Stimulated activated naive CD8-positive, alpha-beta T cell treated with anti-CD3 and anti-CD28 coated beads, Interleukin-15, Interleukin-2, amounts not matched to agents 100 U/mL and 50 U/mL, for 24 hours (primary cell): ENCODE data around the gene MAS1L.
"Not testable (repeated sequence)": the region's sequence is repeated elsewhere in the genome, so short reads cannot be mapped to it uniquely, and the experiment has no call there.

Experiments used
- ATAC-seq: fragments of 150-1000 bp; cut with Tn5 transposase; one replicate; pipeline ENCODE4 v1.10.0; 2021
- DNase-seq: peaks from one replicate; pipeline ENCODE4 v3.0.0; 2021

MAS1L gene

GRCh38 chr6:29479560-29479959 is 8.2 kb downstream of the MAS1L start:
- ATAC-seq: no peak
- no peak for DNase-seq

- no peak for ATAC-seq
- DNase-seq: no peak
Measured at GRCh38 chr6:29478740-29479139, 9.0 kb downstream of the MAS1L start.

GRCh38 chr6:29477923-29478450 is 9.8 kb downstream of the MAS1L start:
- DNase-seq: no peak
- ATAC-seq: no peak

- no peak for DNase-seq
Measured at GRCh38 chr6:29474996-29475395, 12.8 kb downstream of the MAS1L start.

GRCh38 chr6:29466241-29466640 is 21.5 kb downstream of the MAS1L start:
- no peak for DNase-seq
- ATAC-seq: no peak

More at GRCh38 chr6:29474996-29475395, 12.8 kb downstream of the MAS1L start:
- ATAC-seq: no peak

GRCh38 chr6:29465801-29466200 is 22.0 kb downstream of the MAS1L start:
- ATAC-seq (no peak), DNase-seq (no peak)

- DNase-seq (no peak), ATAC-seq (no peak)
Measured at GRCh38 chr6:29465279-29465678, 22.5 kb downstream of the MAS1L start.

- DNase-seq (no peak), ATAC-seq (no peak)
Measured at GRCh38 chr6:29462022-29462421, 25.7 kb downstream of the MAS1L start.

GRCh38 chr6:29461021-29461814 is 26.5 kb downstream of the MAS1L start:
- no peak for ATAC-seq
- DNase-seq: no peak

- DNase-seq (no peak), ATAC-seq (no peak)
Measured at GRCh38 chr6:29456971-29457370, 30.8 kb downstream of the MAS1L start, which contains the start of the genes OR11A1 and OR2H1. OR11A1 (minus strand) TSS chr6:29457071; CDS start chr6:29427641, 29,430 bp downstream. OR2H1 (plus strand) TSS chr6:29457155; CDS start chr6:29461770, 4,615 bp downstream.

- DNase-seq: no peak
- ATAC-seq: no peak
Measured at GRCh38 chr6:29451471-29452193, 36.1 kb downstream of the MAS1L start.

GRCh38 chr6:29447670-29448069 is 40.1 kb downstream of the MAS1L start:
- ATAC-seq (no peak), DNase-seq (no peak)

GRCh38 chr6:29444031-29444430 is 43.7 kb downstream of the MAS1L start:
- DNase-seq, ATAC-seq: not testable (repeated sequence)

- DNase-seq: no peak
- no peak for ATAC-seq
Measured at GRCh38 chr6:29442719-29443118, 45.0 kb downstream of the MAS1L start.

- no peak for DNase-seq
- ATAC-seq: no peak
Measured at GRCh38 chr6:29439006-29439405, 48.8 kb downstream of the MAS1L start, which contains the start of gene OR10C1. OR10C1 (plus strand) TSS chr6:29439306; CDS start chr6:29440016, 710 bp downstream.

GRCh38 chr6:29436730-29437129 is 51.0 kb downstream of the MAS1L start:
- not testable (repeated sequence) for DNase-seq, ATAC-seq
